WTC11 (cell line): ENCODE data around the gene TBC1D24. TPM values are rescaled to one million over a fixed set of nuclear protein-coding genes. Genes with fewer than 3 reads are reported as not detected.

Experiments used
- CBFB ChIP-seq: sonication (generic); formaldehyde crosslinking; IDR thresholded peaks from 2 replicates; pipeline ENCODE4 v1.8.1; 2022; ENCODE audit warnings: mild to moderate bottlenecking, low read depth, missing genetic modification reagents
- ETV6 ChIP-seq: sonication (generic); formaldehyde crosslinking; IDR thresholded peaks from 2 replicates; pipeline ENCODE4 v1.8.1; 2022; ENCODE audit warnings: mild to moderate bottlenecking, missing genetic modification reagents
- FOXK1 ChIP-seq: sonication (generic); formaldehyde crosslinking; IDR thresholded peaks from 2 replicates; pipeline ENCODE4 v1.8.0; 2022; ENCODE audit warnings: mild to moderate bottlenecking, moderate library complexity, missing genetic modification reagents
- GABPB1 ChIP-seq: sonication (generic); formaldehyde crosslinking; IDR thresholded peaks from 2 replicates; pipeline ENCODE4 v1.8.1; 2023; ENCODE audit warnings: mild to moderate bottlenecking, missing genetic modification reagents
- KAT7 ChIP-seq: sonication (generic); formaldehyde crosslinking; IDR thresholded peaks from 2 replicates; pipeline ENCODE4 v1.8.1; 2023; ENCODE audit warnings: missing genetic modification reagents, mild to moderate bottlenecking, borderline replicate concordance
- MYBL2 ChIP-seq: sonication (generic); formaldehyde crosslinking; IDR thresholded peaks from 2 replicates; pipeline ENCODE4 v1.8.1; 2023; ENCODE audit warnings: mild to moderate bottlenecking, moderate library complexity, missing genetic modification reagents
- NR2C2 ChIP-seq: sonication (generic); formaldehyde crosslinking; IDR thresholded peaks from 2 replicates; pipeline ENCODE4 v1.8.0; 2022; ENCODE audit warnings: mild to moderate bottlenecking, missing genetic modification reagents
- RELA ChIP-seq: sonication (generic); formaldehyde crosslinking; IDR thresholded peaks from 2 replicates; pipeline ENCODE4 v1.8.1; 2022; ENCODE audit warnings: missing genetic modification reagents, mild to moderate bottlenecking, borderline replicate concordance
- ZNF317 ChIP-seq: sonication (generic); formaldehyde crosslinking; IDR thresholded peaks from 2 replicates; pipeline ENCODE4 v1.8.1; 2023; ENCODE audit warnings: low read depth, mild to moderate bottlenecking, moderate library complexity, missing genetic modification reagents, borderline replicate concordance
- ZNF423 ChIP-seq: fragments of 250-450 bp; sonication (Bioruptor Pico); IDR thresholded peaks from 2 replicates; pipeline ENCODE4 v2.1.2; 2022; ENCODE audit warnings: mild to moderate bottlenecking, moderate library complexity
- total RNA-seq: library from RNA; stranded (reverse); gene quantifications from 3 replicates; pipeline ENCODE4 v1.2.3, GENCODE V29; 2021
- TF ChIP-seq, protein P1 (sequence below): sonication (generic); formaldehyde crosslinking; IDR thresholded peaks from 2 replicates; pipeline ENCODE4 v1.8.1; 2022; ENCODE audit warnings: mild to moderate bottlenecking, moderate library complexity, missing genetic modification reagents
- TF ChIP-seq, protein P2 (sequence below): sonication (generic); formaldehyde crosslinking; IDR thresholded peaks from 2 replicates; pipeline ENCODE4 v1.8.1; 2022; ENCODE audit warnings: low read depth, mild to moderate bottlenecking, moderate library complexity, missing genetic modification reagents, borderline replicate concordance
- TF ChIP-seq, protein P3 (sequence below): sonication (generic); formaldehyde crosslinking; IDR thresholded peaks from 2 replicates; pipeline ENCODE4 v1.8.1; 2023; ENCODE audit warnings: mild to moderate bottlenecking, moderate library complexity, missing genetic modification reagents
- TF ChIP-seq, protein P4 (sequence below): sonication (generic); formaldehyde crosslinking; IDR thresholded peaks from 2 replicates; pipeline ENCODE4 v1.8.0; 2022; ENCODE audit warnings: mild to moderate bottlenecking, missing genetic modification reagents
- TF ChIP-seq, protein P5 (sequence below): sonication (generic); formaldehyde crosslinking; IDR thresholded peaks from 2 replicates; pipeline ENCODE4 v1.8.0; 2022; ENCODE audit warnings: missing genetic modification reagents
- TF ChIP-seq, protein P6 (sequence below): sonication (generic); formaldehyde crosslinking; IDR thresholded peaks from 2 replicates; pipeline ENCODE4 v1.8.0; 2023; ENCODE audit warnings: mild to moderate bottlenecking, missing genetic modification reagents

The TBC1D24 gene
- total RNA-seq, 1 experiment from 2014 or later = 21.0 TPM

DNA sequence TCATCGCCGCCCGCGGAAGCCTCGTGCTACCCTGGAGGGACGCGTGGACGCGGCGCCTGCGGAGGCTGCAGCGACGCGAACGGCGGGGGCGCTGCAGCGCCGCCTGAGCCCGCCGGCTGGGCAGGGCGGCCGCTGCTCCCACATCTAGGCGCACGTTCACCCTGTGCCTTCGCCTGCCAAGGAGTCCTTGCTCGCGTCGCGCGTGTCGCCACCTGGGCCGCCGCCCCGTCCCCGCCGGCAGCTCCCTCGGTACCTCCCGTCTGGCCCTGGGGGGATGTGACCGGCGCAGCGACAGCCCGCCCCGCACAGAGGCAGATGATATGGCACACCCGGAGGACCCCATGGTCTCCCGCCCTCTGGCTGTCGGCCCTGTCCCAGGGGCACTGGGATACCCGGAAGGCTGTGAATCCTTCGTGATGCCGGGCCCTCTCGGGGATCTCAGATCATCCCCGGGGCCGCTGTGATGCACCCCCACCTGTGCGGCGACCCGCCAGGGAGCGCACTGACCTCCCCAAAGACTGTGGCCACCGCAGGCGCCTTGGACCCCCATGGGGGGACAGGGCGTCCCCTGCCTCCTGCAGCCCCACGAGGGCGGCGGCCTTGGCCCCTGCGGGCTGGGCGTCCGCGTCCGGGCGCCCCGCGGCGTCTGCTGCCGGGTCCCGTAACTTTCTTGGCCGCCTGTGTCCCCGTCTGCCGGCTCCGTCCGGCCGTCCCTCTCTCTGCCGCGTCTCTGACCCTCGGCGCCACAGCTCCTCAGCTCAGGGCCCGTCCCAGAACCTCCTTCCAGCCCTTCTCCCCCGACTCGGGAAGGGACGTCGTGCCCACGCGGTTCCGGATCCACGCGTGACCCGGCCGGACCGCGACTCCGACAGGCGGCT, 689 bp upstream of the TBC1D24 start (continued):
- TF ChIP-seq NR2C2 (CRISPR knock-in tag) (no peak), KAT7 (CRISPR knock-in tag) (0 out of 2 replicates have a peak, but pooled peaks have one; percentile 84), MYBL2 (peak; percentile 38; the same call in 1 of the 2 replicates), ZNF317 (CRISPR knock-in tag) (0 out of 2 replicates have a peak, but pooled peaks have one; percentile 7), GABPB1 (CRISPR knock-in tag) (0 out of 2 replicates have a peak, but pooled peaks have one; percentile 23), FOXK1 (CRISPR knock-in tag) (peak; percentile 52; the same call in 1 of the 2 replicates), RELA (peak; percentile 73), CBFB (no peak), ZNF423 (peak; percentile 57; the same call in 1 of the 2 replicates), ETV6 (CRISPR knock-in tag) (peak; percentile 55; the same call in 1 of the 2 replicates)
- TF ChIP-seq, protein P1, sequence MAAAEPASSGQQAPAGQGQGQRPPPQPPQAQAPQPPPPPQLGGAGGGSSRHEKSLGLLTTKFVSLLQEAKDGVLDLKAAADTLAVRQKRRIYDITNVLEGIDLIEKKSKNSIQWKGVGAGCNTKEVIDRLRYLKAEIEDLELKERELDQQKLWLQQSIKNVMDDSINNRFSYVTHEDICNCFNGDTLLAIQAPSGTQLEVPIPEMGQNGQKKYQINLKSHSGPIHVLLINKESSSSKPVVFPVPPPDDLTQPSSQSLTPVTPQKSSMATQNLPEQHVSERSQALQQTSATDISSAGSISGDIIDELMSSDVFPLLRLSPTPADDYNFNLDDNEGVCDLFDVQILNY = peak; percentile 32; the same call in 1 of the 2 replicates
- TF ChIP-seq, protein P2, sequence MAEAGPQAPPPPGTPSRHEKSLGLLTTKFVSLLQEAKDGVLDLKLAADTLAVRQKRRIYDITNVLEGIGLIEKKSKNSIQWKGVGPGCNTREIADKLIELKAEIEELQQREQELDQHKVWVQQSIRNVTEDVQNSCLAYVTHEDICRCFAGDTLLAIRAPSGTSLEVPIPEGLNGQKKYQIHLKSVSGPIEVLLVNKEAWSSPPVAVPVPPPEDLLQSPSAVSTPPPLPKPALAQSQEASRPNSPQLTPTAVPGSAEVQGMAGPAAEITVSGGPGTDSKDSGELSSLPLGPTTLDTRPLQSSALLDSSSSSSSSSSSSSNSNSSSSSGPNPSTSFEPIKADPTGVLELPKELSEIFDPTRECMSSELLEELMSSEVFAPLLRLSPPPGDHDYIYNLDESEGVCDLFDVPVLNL = no peak
- TF ChIP-seq, protein P3, sequence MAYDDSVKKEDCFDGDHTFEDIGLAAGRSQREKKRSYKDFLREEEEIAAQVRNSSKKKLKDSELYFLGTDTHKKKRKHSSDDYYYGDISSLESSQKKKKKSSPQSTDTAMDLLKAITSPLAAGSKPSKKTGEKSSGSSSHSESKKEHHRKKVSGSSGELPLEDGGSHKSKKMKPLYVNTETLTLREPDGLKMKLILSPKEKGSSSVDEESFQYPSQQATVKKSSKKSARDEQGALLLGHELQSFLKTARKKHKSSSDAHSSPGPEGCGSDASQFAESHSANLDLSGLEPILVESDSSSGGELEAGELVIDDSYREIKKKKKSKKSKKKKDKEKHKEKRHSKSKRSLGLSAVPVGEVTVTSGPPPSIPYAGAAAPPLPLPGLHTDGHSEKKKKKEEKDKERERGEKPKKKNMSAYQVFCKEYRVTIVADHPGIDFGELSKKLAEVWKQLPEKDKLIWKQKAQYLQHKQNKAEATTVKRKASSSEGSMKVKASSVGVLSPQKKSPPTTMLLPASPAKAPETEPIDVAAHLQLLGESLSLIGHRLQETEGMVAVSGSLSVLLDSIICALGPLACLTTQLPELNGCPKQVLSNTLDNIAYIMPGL (CRISPR knock-in tag) = peak; percentile 60
- TF ChIP-seq, protein P4, sequence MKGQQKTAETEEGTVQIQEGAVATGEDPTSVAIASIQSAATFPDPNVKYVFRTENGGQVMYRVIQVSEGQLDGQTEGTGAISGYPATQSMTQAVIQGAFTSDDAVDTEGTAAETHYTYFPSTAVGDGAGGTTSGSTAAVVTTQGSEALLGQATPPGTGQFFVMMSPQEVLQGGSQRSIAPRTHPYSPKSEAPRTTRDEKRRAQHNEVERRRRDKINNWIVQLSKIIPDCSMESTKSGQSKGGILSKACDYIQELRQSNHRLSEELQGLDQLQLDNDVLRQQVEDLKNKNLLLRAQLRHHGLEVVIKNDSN (CRISPR knock-in tag) = peak; percentile 33; the same call in 1 of the 2 replicates
- TF ChIP-seq, protein P5, sequence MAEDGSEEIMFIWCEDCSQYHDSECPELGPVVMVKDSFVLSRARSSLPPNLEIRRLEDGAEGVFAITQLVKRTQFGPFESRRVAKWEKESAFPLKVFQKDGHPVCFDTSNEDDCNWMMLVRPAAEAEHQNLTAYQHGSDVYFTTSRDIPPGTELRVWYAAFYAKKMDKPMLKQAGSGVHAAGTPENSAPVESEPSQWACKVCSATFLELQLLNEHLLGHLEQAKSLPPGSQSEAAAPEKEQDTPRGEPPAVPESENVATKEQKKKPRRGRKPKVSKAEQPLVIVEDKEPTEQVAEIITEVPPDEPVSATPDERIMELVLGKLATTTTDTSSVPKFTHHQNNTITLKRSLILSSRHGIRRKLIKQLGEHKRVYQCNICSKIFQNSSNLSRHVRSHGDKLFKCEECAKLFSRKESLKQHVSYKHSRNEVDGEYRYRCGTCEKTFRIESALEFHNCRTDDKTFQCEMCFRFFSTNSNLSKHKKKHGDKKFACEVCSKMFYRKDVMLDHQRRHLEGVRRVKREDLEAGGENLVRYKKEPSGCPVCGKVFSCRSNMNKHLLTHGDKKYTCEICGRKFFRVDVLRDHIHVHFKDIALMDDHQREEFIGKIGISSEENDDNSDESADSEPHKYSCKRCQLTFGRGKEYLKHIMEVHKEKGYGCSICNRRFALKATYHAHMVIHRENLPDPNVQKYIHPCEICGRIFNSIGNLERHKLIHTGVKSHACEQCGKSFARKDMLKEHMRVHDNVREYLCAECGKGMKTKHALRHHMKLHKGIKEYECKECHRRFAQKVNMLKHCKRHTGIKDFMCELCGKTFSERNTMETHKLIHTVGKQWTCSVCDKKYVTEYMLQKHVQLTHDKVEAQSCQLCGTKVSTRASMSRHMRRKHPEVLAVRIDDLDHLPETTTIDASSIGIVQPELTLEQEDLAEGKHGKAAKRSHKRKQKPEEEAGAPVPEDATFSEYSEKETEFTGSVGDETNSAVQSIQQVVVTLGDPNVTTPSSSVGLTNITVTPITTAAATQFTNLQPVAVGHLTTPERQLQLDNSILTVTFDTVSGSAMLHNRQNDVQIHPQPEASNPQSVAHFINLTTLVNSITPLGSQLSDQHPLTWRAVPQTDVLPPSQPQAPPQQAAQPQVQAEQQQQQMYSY = no peak
- TF ChIP-seq, protein P6, sequence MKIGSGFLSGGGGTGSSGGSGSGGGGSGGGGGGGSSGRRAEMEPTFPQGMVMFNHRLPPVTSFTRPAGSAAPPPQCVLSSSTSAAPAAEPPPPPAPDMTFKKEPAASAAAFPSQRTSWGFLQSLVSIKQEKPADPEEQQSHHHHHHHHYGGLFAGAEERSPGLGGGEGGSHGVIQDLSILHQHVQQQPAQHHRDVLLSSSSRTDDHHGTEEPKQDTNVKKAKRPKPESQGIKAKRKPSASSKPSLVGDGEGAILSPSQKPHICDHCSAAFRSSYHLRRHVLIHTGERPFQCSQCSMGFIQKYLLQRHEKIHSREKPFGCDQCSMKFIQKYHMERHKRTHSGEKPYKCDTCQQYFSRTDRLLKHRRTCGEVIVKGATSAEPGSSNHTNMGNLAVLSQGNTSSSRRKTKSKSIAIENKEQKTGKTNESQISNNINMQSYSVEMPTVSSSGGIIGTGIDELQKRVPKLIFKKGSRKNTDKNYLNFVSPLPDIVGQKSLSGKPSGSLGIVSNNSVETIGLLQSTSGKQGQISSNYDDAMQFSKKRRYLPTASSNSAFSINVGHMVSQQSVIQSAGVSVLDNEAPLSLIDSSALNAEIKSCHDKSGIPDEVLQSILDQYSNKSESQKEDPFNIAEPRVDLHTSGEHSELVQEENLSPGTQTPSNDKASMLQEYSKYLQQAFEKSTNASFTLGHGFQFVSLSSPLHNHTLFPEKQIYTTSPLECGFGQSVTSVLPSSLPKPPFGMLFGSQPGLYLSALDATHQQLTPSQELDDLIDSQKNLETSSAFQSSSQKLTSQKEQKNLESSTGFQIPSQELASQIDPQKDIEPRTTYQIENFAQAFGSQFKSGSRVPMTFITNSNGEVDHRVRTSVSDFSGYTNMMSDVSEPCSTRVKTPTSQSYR (CRISPR knock-in tag) = no peak
